NCI-H2029 (cell line): Measurements from ENCODE around the gene SLX1A.
A peak's percentile ranks its signal among the peaks of the same experiment; 100 is the strongest.
"Not testable (repeated sequence)": the region's sequence is repeated elsewhere in the genome, so short reads cannot be mapped to it uniquely, and the experiment has no call there.

ENCODE experiments used
- DNase-seq: peaks from one replicate; lab custom pipeline; 2025; lab: John Stamatoyannopoulos, UW

SLX1A gene

DNA sequence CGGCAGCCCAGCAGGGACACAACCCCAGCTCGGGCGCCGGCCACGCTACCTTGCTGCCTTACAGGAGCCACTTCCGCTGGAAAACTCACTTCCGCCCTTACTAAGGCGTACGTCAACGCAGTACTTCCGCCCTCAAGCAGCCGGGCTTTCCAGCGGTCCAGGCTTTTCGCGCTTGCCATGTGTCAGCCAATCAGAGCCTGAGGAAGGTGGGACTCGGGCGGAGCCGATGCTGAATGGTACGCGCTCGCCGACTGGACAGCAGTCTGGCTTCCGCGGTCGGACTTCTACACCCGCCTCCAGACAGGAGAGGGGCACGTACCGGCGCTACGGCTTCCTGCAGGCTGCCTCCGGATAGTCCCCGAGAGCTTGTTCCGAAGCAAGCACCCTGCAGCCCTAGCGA lies at the start of gene SLX1A, which contains the start of gene BOLA2B:
Gene SLX1A, plus strand, starts transcription at position 261 of the 400 bp plus-strand sequence. CDS start 210 bp downstream, outside the sequence.
Gene BOLA2B, minus strand, starts transcription at position 52 of the 400 bp plus-strand sequence. CDS start 71 bp downstream, outside the sequence.
- not testable (repeated sequence) for DNase-seq

DNA sequence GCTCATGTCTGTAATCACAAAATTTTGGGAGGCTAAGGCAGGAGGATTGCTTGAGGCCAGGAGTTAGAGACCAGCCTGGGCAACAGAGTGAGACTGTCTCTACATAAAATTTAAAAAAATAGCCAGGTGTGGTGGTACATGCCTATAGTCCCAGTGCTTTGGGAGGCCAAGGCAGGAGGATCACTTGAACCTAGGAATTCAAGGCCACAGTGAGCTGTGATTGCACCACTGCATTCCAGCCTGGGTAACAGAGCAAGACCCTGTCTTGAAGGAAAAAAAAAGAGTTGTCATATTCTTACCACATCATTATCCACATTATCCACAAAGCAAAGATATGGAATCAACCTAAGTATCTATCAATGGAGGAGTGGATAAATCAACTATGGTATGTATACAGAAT lies 49.7 kb upstream of the SLX1A start:
- no peak for DNase-seq

DNA sequence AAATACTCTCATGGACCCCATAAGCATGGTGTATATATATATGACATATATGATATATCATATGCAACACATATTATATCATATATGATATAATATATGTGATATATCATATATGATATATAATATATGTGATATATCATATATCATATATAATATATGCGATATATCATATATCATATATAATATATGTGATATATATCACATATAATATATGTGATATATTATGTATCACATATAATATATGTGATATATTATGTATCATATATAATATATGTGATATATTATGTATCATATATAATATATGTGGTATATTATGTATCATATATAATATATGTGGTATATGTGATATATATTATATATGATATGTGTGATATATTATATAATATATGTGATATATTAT lies 48.8 kb upstream of the SLX1A start:
- no peak for DNase-seq

DNA sequence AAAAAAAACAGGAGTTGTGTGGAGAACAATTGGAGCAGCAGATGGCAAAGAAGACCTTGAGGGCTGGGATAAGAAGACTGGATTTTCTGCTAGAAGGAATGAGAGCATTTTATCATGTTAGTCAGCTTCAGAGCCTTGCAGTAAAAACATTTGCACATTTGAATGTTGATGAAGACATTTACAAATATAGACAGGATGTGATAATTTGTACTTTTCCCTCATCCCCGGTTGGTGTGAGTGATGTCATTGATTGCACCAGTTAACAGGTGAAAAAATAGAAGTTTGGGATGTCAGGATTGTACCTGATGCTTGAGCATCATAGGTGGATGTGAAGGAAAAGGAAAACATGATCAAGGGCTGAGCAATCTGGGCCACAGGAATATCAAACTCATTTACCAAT lies 48.0 kb upstream of the SLX1A start:
- no peak for DNase-seq

DNA sequence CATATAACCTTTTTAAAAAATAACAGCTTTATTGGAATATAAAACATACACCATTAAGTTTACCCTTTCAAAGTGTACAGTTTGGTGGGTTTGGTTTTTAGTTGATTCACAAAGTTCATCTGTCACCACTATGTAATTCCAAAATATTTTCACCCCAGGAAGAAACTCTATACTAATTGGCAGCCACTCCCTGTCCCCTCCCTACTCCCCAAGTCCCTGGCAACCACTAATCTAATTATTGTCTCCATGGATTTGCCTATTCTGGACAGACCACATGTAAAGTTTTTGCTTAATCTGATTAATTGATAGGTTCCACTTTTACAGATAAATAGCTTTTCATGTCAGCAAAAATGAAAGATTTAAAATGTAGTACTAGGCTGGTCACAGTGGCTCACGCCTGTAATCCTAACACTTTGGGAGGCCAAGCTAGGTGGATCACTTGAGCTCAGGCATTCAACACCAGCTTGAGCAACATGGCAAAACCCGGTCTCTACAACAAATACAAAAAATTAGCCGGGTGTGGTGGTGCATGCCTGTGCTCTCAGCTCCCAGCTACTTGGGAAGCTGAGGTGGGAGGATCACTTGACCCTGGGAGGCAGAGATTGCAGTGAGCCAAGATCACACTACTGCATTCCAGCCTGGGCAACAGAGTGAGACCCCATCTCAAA lies 45.7 kb upstream of the SLX1A start:
- DNase-seq, result no peak

DNA sequence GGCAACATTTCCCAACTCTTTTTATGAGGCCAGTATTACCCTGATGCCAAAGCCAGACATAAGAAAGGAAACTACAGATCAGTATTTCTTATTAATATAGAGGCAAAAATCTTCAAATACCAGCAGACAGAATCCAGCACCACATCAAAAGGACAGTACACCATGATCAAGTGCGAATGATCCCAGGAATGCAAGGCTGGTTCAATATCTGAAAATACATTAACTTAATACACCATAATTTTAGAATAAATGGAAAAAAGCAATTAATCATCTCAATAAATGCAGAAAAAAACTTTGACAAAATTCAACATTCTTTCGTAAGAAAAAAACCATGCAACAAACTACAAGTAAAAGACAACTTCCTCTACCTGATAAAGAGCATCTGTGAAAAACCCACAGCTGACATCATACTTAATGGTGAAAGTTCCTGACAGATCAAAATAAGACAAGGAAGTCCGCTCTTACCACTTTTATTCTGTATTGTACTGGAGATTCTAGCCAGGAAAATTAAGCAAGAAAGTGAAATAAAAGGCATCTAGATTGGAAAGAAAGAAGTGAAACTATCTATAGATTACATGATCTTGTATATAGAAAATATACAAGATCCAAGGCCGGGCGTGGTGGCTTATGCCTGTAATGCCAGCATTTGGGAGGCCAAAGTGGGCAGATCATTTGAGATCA lies 44.3 kb upstream of the SLX1A start:
- DNase-seq, result no peak

DNA sequence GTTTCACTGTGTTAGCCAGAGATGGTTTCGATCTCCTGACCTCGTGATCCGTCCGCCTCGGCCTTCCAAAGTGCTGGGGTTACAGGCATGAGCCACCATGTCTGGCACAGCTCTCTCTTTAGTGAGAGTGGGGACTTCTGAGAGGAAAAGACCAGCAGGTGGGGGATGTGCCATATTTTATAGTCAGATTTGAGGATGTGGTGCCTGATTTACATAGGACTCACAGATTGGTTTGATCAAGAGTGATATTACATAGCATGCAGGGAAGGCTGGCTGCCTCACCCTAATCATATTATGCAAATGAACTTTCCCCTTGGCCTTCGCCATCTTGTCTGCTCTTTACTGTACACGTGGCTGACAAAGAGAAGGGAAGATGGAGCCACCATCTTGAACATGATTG lies 42.6 kb upstream of the SLX1A start:
- DNase-seq, result no peak

DNA sequence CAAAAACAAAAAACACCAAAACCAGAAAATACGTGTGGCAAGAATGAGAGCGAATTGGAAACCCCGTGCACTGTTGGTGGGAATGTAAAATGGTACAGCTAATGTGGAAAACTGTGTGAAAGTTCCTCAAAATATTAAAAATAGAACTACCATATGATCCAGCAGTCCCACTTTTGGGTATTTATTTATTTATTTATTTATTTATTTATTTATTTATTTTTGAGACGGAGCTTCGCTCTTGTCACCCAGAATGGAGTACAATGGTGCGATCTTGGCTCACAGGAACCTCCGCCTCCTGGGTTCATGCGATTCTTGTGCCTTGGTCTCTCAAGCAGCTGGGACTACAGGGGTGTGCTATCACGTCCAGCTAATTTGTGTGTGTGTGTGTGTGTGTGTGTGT lies 41.2 kb upstream of the SLX1A start:
- DNase-seq, result no peak

DNA sequence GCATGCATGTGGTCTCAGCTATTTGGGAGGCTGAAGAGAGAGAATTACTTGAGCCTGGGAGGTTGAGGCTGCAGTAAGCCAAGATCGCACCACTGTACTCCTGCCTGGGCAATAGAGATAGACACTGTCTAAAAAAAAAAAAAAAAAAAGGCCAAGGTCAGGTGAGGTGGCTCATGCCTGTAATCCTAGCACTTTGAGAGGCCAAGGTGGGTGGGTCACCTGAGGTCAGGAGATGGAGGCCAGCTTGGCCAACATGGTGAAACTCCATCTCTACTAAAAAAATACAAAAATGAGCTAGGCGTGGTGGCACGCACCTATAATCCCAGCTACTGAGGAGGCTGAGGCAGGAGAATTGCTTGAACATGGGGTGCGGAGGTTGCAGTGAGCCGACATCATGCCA lies 38.5 kb upstream of the SLX1A start:
- no peak for DNase-seq

DNA sequence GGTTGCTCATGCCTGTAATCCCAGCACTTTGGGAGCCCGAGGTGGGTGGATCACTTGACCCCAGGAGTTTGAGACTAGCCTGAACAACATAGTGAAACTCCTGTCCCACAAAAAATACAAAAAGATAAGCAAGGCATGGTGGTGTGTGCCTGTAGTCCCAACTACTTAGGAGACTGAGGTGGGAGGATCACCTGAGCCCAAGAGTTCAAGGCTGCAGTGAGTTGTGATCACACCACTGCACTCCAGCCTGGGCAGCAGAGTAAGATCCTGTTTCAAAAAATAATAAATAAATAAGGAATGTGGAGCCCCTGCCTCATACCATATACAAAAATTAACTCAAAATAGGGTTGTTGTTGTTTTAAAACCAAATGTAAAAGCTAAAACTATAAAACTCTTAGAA lies 36.5 kb upstream of the SLX1A start:
- DNase-seq, result no peak

DNA sequence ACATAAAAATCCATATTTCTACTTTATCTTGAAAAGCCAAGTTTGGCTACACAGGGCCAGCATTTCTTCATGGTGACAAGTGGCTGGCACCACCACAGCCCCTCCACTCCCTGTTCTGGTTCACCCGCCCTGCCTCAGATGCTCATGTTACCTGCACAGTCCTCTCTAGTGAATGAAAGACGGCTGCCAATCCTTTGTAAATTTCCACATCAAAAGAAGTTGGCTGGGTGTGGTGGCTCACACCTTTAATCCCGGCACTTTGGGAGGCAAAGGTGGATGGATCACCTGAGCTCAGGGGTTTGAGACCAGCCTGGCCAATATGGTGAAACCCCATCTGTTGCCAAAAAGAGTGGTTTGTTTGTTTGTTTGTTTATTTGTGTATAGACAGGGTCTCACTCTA lies 30.1 kb upstream of the SLX1A start:
- no peak for DNase-seq

DNA sequence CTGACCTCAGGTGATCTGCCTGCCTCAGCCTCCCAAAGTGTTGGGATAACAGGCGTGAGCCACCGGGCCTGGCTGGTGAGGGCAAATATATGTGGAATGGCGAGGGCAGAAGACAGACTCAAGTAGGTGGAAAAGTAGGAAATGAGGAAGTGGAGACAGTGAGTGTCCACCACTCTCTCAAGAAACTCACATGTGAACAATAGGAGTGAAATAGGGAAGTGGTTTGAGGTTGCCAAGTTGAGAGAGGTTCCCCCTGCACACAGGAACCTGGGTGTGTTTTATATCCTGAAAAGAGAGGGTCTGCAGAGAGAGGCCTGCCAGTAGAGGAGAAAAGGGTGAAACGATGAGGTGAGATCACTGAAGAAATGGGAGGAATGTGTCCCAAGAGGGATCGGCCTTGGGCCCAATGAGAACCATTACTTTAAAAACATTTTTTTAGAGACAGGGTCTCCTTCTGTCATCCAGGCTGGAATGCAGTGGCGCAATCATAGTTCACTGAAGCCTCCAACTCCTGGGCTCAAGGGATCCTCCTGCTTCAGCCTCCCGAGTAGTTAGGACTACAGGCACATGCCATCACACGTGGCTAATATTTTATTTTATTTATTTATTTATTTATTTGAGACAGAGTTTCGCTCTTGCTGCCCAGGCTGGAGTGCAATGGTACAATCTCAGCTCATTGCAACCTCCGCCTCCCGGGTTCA lies 27.3 kb upstream of the SLX1A start:
- no peak for DNase-seq

DNA sequence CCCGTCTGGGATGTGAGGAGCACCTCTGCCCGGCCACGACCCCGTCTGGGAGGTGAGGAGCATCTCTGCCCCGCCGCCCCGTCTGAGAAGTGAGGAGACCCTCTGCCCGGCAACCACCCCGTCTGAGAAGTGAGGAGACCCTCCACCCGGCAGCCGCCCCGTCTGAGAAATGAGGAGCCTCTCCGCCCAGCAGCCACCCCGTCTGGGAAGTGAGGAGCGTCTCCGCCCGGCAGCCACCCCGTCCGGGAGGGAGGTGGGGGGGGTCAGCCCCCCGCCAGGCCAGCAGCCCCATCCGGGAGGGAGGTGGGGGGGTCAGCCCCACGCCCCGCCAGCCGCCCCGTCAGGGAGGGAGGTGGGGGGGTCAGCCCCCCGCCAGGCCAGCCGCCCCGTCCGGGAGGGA lies 24.9 kb upstream of the SLX1A start:
- not testable (repeated sequence) for DNase-seq

DNA sequence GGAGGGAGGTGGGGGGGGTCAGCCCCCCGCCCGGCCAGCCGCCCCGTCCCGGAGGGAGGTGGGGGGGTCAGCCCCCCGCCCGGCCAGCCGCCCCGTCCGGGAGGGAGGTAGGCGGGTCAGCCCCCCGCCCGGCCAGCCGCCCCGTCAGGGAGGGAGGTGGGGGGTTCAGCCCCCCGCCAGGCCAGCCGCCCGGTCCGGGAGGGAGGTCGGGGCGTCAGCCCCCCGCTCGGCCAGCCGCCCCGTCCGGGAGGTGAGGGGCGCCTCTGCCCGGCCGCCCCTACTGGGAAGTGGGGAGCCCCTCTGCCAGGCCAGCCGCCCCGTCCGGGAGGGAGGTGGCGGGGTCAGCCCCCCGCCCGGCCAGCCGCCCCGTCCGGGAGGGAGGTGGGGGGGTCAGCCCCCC lies 24.3 kb upstream of the SLX1A start:
- DNase-seq, result not testable (repeated sequence)

DNA sequence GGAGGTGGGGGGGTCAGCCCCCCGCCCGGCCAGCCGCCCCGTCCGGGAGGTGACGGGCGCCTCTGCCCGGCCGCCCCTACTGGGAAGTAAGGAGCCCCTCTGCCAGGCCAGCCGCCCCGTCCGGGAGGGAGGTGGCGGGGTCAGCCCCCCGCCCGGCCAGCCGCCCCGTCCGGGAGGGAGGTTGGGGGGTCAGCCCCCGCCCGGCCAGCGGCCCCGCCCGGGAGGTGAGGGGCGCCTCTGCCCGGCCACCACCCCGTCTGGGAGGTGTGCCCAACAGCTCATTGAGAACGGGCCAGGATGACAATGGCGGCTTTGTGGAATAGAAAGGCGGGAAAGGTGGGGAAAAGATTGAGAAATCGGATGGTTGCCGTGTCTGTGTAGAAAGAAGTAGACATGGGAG lies 23.5 kb upstream of the SLX1A start:
- not testable (repeated sequence) for DNase-seq

DNA sequence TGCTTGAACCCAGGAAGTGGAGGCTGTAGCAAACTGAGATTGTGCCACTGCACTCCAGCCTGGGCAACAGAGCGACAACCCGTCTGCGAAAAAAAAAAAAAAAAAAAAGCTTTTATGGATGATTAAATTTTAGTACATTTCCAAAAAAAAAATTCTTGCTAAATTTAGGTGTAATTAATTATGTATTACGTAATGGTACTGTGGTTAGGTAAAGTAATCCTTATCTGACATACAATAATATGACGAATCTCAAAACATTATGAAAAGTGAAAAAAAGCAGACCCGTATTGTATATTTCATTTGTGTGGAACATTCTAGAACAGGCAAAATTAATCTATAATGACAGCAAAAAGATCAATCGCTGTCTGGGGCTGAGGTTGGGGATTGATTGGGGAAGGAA lies 20.6 kb upstream of the SLX1A start:
- DNase-seq, result no peak

DNA sequence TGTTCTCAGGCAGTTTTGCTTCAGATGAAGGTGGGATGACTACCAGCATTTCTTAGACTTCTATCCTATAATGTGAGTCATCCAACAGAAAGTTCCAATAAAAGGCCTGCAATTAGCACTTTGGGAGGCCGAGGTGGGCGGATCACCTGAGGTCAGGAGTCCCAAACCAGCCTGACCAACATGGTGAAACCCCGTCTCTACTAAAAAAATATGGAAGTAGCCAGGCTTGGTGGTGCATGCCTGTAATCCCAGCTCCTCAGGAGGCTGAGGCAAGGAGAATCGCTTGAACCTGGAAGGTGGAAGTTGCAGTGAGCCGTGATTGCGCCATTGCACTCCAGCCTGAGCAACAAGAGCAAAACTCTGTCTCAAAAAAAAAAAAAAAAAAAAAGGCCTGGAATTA lies 16.8 kb upstream of the SLX1A start:
- DNase-seq, result not testable (repeated sequence)

DNA sequence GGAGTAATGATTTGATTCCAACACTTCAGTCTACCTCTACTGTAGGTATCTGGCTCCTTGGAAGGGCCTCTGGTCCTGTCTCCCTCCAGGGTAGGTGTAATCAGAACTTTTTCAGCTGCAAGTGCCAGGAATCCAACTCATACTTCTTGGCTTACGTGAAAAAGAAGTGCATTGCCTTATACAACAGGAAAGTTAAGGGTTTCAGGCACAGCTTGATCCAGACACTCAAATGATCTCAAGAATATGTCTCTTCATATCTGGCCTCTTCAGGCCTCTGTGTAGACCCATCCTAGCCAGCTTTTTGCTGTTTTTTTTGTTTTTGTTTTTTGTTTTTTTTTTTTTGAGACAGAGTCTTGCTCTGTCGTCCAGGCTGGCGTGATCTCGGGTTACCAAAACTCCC lies 14.5 kb upstream of the SLX1A start:
- no peak for DNase-seq

DNA sequence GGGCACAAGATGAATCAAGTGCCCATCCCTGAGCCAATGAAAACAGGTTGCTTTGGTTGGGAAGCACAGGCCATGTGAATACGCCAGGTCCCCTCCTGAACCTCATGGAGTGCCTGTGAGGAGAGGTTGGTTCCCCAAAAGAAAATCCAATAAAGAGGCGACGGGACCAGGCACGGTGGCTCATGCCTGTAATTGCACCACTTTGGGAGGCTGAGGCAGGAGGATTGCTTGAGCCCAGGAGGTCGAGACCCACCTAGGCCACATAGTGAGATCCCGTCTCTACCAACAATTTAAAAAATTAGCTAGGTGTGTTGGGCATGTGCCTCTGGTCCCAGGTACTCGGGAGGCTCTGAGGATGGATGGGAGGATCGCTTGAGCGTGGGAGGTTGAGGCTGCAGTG lies 13.7 kb upstream of the SLX1A start:
- DNase-seq, result no peak

DNA sequence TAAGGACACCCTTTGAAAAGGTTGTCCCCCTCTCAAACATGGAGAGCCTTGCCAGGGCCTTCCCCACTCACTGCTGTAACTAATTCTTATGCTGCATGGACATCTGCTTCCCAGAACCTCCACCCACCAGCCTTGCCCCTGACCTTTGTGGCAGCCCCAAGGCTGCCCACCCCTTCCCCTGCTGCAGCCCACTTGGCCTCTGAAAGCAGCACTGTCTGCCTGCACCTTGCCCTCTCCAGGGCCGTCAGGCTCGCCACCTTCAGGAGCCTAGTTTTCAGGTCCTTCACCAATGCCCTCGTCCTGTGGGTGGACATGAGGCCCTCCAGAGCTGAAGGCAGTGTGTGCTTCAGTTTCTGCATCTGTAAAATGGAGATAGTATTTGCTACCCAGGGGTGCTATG lies 12.9 kb upstream of the SLX1A start:
- DNase-seq, result no peak

DNA sequence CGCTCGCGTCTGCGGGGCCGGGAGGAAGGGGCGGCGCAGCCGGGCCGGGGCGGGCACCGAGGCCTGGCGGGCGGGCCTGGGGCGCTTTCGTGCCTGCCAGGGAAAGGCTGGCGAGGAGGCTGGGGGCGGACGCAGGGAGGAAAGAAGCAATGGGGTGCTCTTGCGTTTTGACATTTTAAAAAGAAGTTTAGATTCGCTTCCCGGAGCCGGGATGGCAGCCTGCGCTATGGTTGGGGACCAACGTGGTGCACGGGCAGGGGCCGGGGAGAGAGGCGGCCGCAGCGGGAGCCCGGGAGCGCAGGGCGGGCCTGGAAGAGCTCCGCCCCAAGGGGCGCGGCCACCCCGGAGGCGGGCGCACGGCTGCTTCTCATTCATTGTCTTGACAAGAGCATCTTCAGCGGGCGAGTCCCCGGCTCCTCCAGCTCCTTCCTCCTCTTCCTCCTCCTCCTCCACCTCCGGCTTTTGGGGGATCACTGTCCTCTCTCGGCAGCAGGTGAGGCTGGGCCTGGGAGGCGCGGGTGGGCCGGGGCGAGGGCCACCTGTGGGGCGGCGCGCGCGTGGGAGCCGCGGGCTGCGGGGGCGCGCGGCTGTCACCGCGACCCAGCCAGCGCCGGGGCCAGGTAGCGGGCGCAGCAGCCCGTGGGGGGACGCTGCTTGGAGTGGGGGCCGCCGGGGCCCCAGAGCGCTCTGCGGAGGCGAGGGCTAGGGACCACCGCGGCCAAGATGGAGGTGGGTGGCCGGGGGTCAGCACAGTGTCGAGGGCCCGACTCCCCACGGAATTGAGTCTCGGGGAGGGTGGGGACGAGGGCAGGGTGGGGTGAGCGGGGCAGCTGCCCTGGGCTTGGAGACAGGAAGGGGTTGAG lies 10.2 kb upstream of the SLX1A start, which contains the start of gene CORO1A:
Gene CORO1A, plus strand, starts transcription at position 370 of the 863 bp plus-strand sequence. CDS start 1,608 bp downstream, outside the sequence.
- peak; percentile 69 for DNase-seq
